HS-5 (cell line): ENCODE measurements around the gene C12orf50.
"Not testable (repeated sequence)": the region's sequence is repeated elsewhere in the genome, so short reads cannot be mapped to it uniquely, and the experiment has no call there.

ENCODE experiments used
- DNase-seq: peaks from one replicate; pipeline ENCODE4 v3.0.0-alpha.2; 2012; ENCODE audit warnings: low read depth

Gene C12orf50, protein sequence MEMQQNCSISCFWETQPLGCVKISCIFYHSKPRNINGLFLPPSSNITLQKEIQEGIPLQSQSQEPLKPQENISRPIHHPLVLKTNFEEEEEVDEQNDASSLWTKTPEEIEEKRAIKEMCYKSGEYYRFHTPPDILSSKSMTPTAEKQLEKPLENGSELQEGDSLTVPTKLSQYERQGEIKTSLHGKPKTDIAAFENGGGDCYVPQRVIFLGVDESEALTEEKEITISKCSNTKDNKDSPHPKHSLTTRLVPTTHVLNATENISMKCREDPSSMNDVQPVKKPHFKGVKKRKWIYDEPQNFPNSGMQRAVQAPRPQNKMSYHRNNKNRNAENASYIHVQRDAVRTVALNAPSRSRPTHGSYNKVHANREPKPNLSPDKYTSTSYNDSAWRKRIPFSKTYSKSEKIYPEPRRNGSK

GRCh38 chr12:88029093-88029665, at the start of gene C12orf50:
C12orf50 (minus strand) TSS chr12:88029401; CDS start chr12:88026962, 2,439 bp downstream.
- DNase-seq: no peak

GRCh38 chr12:88067301-88067700, 38.1 kb upstream of the C12orf50 start:
- DNase-seq: no peak

GRCh38 chr12:88063375-88063774, 34.2 kb upstream of the C12orf50 start:
- no peak for DNase-seq

GRCh38 chr12:88062474-88062873, 33.3 kb upstream of the C12orf50 start:
- no peak for DNase-seq

- no peak for DNase-seq
Observed at GRCh38 chr12:88058719-88059077, 29.5 kb upstream of the C12orf50 start.

- DNase-seq: no peak
Observed at GRCh38 chr12:88057994-88058718, 29.0 kb upstream of the C12orf50 start.

DNA sequence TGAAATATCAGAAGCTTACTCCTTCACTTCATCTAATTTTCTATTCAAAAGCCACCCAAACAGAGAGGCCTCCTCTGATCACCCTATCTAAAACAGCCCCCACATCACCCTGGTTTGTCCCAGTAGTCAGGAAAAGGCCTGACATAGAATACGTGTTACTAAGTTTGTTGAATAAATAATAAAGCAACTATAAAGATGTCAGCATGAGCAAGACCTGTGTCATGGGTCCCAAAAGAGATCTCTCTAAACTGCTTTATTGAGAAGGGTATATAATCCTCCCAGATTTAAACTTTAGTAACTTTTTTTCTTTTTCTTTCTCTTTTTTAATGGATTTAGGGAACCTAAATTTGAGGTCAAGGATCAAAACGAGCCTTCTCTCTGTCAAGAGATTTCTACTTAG, 27.4 kb upstream of the C12orf50 start:
- DNase-seq: no peak

DNA sequence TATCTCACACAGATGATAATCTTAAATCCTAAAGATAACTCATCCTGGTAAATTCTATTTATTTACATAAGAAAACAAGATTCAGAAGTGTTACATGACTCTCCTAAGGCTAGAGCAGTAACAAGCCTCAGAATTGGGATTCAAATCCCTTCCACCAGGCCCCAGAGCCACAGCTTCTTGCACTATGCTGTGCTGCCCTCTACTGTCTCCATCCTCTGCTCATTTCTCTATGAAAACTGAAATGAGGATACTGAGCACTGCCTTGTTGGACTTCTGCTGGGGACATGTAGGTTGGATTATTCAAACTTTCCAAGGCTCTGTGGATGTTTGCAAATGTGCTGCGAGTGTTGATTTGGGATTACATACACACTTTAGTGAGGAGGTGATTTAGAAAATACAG, 23.5 kb upstream of the C12orf50 start:
- DNase-seq: no peak

DNA sequence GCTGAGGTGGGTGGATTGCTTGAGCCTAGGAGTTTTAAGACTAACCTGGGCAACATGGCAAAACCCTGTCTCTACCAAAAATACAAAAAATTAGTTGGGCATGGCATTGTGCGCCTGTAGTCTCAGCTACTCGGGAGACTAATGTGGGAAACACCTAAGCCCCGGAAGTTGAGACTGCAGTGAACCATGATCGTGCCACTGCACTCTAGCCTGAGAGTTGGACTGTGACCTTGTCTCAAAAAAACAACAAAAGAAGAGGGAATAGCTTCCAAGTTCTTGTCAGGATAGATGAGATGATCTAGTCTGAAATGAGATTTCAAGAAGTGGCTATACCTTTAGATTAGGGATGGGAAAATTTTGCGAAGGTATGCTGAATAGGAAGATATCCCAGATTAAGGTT, 14.8 kb upstream of the C12orf50 start:
- DNase-seq: no peak

DNA sequence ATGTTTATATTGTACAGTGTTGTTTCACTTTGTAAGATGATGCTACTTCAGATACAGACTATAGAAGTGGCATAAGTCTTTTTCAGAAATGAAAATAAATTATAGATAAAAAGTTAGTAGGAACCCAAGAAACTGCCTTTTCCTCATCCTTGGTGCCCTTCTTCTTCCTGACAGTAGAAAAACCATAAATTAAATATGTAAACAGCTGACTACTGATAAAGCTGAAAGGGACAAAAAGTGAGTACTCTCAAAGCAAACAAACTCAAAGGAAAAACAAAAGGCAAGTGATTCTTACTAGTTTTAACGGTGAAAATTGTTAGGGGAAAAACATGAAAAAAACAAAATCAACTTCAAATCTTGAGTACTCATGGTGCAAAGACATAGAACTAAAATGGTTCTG, 8.6 kb upstream of the C12orf50 start:
- no peak for DNase-seq

GRCh38 chr12:88036353-88036965, 7.3 kb upstream of the C12orf50 start:
- peak; percentile 51 for DNase-seq

- no peak for DNase-seq
Observed at GRCh38 chr12:88035907-88036289, 6.7 kb upstream of the C12orf50 start.

DNA sequence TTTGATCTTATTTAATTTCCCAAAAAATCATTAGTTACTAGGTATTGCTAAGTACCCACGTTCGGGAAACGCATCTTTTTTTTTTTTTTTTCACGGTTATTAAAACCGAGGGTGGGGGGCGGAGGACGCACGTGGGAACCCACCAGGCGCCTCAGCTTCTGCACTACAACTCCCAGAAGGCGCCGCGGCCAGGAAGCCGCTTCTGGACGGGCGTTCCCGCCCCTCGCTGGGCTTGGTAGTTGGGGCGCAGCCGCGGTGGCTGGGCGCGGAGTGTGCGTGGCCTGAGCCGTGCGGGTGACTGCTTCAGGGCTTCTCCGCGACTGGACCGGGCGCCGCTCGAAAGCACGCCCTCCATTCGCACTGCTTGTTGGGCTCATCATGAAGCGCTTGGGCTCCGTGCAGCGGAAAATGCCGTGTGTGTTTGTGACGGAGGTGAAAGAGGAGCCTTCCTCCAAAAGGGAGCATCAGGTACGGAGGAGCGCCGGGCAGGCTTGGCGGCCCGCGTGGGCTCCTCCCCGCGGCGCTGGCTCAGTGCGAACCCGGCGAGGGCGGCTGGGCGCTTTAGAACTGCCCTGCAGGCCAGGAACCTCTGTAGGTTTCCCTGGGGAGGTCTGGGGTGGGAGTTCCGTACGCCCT, 6.2 kb upstream of the C12orf50 start:
- DNase-seq: peak; percentile 38

DNA sequence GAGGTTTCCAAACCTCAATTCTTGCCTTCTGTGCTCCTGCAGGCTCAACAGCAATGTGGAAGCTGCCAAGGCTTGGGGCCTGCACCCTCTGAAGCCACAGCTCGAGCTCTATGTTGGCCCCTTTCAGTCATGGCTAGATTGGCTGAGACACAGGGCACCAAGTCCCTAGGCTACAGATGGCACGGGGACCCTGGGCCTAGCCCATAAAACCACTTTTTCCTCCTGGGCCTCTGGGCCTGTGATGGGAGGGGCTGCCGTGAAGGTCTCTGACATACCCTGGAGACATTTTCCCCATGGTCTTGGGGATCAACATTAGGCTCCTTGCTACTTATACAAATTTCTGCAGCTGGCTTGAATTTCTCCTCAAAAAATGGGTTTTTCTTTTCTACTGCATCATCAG, 2.0 kb upstream of the C12orf50 start:
- DNase-seq: not testable (repeated sequence)

- DNase-seq: no peak
Observed at GRCh38 chr12:88026196-88026595, 3.0 kb downstream of the C12orf50 start.

DNA sequence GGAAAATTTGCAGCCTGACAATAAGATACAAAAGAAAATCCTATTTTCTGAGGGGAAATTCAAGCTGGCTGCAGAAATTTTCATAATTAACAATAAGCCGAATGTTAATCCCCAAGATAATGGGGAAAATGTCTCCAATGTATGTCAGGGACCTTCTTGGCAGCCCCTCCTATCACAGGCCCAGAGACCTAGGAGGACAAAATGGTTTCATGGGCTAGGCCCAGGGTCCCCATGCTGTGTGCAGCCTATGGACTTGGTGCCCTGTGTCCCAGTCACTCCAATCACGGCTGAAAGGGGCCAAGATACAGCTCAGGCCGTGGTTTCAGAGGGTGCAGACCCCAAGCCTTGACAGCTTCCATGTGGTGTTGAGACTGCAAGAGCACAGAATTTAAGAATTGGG, 11.2 kb downstream of the C12orf50 start:
- DNase-seq: no peak

DNA sequence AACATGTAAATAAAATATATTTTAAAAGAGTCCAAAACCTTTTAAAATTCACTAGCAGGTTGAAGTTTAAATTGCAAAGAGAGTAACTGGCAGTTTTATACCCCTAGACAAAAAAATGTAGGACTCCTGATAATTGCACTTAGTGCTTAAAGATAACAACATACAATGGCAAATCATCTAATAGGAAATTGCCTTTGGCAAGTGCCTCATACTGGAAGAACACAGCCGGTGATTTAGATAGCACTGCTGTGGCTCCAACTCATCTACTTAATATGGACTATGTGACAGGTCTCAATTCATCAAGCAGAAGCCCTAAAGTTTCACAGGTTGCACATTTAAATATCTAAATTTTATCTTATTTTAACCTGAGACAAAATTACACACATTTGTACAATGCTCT, 13.4 kb downstream of the C12orf50 start:
- DNase-seq: no peak

DNA sequence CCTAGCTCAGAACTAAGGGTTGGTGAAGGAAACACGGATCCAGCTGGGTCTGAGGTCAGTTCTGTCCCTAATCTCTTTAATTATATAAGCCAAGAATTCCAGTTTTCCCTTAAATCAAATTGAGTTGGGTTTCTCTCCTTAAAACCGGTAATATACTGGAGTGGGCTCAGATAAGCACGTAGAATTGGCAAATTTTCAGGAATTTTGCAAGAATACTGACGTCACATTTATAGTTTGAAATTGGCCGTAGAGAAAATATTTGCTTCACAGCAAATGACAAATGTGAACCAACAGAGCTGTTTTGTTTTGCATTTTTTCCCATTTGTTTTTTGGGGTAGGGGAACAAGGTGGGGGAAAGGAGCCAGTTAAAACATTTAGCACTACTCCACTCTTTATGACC, 17.4 kb downstream of the C12orf50 start:
- DNase-seq: no peak

DNA sequence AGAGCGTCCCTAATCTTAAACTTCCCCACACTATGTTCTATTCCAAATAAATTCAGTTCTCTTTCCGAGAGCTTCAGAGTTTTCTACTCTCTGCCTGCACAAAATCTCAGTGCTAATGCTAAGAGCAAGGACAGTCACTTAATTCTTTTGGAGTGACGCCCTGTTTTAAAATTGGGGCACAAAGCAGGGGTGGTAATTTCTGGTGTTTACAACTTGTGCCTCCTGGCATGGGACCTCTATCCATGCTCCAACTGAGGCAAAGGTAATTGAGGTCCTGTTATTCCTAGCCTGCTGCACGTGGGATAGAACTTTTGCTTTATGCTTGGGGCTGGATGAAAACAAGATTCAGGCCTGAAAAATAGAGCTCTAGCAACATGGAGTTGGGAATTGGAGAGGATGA, 22.9 kb downstream of the C12orf50 start:
- DNase-seq: no peak

DNA sequence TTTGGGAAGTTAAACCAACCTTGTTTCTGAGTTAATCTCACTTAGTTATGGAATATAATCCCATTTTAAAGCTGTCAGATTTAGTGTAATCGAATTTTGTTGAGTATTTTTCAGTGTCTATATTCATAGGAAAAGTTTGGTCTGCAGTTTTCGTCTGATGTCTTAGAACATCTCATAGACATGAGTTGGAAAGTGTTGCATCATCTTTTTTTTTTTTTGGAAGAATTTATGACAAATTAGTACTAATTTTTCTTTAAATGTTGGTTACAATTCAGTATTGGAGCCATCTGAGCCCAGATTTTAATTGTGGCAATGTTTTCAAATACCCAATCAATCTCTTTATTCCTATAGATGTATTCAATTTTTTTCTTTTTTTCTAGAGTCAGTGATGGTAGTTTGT, 27.9 kb downstream of the C12orf50 start:
- DNase-seq: no peak

GRCh38 chr12:87995581-87996178, 33.5 kb downstream of the C12orf50 start:
- DNase-seq: peak; percentile 40

DNA sequence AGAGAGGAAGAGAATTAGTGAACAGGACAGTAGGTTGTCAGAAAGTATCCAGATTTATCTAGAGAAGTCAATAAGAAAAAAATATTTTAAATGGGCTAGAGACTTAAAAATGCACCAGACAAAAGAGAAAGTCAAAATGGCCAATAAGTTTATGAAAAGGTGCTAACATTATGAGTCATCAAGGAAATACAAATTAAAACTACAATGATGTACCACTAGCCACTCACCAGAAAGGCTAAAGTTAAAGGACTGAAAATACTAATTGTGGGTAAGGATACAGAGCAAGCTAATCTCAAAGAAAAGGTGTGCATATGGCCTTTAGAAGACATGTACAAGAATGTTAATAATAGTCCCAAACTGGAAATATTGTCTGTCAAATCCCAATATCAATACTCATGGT, 37.7 kb downstream of the C12orf50 start:
- no peak for DNase-seq
